Breast epithelium (tissue), 4 donors: ENCODE results near the gene SHROOM3. TPM values are rescaled to one million over a fixed set of nuclear protein-coding genes. Genes with fewer than 3 reads are reported as not detected.

Experiments
- DNase-seq, 2 donors: peaks; one replicate each; pipeline ENCODE4 v3.0.0-alpha.2; 2019; ENCODE audit warnings: low spot score in 2 of 2
- H3K27ac ChIP-seq, 2 donors: fragments of 200-600 bp; sonication (generic) in 1 of 2; one replicate each; pipeline ENCODE4 v1.5.1; 2016 to 2019; ENCODE audit warnings: mild to moderate bottlenecking in 1 of 2
- H3K27me3 ChIP-seq, 2 donors: fragments of 200-600 bp; sonication (generic) in 1 of 2; one replicate each; pipeline versions ENCODE4 v1.5.1 to v1.6.0; 2017 to 2019; ENCODE audit warnings: control low read depth in 1 of 2, mild to moderate bottlenecking in 1 of 2
- H3K36me3 ChIP-seq: fragments of 200-600 bp; one replicate; pipeline ENCODE4 v1.5.1; 2019
- H3K4me1 ChIP-seq, 2 donors: fragments of 200-600 bp; sonication (generic); one replicate each; pipeline ENCODE4 v1.5.1; 2016 to 2019; ENCODE audit warnings: control low read depth in 1 of 2
- H3K4me3 ChIP-seq, 3 donors: fragments of 200-600 bp; sonication (generic); 1 replicate in 2 of 3; 2 replicates in 1 of 3; pipeline ENCODE4 v1.5.1; 2016 to 2019; ENCODE audit warnings: mild to moderate bottlenecking in 3 of 3, moderate library complexity in 2 of 3
- H3K9me3 ChIP-seq, 2 donors: fragments of 200-600 bp; sonication (generic) in 1 of 2; one replicate each; pipeline ENCODE4 v1.5.1; 2016 to 2019; ENCODE audit warnings: control low read depth in 1 of 2
- CTCF ChIP-seq, 3 donors: fragments of 450-650 bp; IDR thresholded peaks; one replicate each; pipeline ENCODE4 v1.5.1; 2016 to 2017; ENCODE audit warnings: antibody characterized with exemption in 3 of 3, mild to moderate bottlenecking in 3 of 3, moderate library complexity in 3 of 3
- POLR2A ChIP-seq: fragments of 450-650 bp; IDR thresholded peaks from one replicate; pipeline ENCODE4 v1.6.1; 2016; ENCODE audit warnings: antibody characterized with exemption, mild to moderate bottlenecking, moderate library complexity
- POLR2AphosphoS5 ChIP-seq, 3 donors: sonication (generic); formaldehyde crosslinking; IDR thresholded peaks; one replicate each; pipeline ENCODE4 v1.6.1; 2017; ENCODE audit warnings: antibody characterized with exemption in 3 of 3
- intact Hi-C: fragments of 100-400 bp; cut with DNase I; formaldehyde crosslinking; loops from one replicate; pipeline ENCODE4 v1.15.1; 2023; ENCODE audit warnings: low total_unique reads
- total RNA-seq, 3 donors: library from RNA; depleted of rRNA; stranded (reverse); fragments of >200 nt; gene quantifications; one replicate each; pipeline ENCODE4 v1.1.0, GENCODE V29; 2016

SHROOM3 gene
- total RNA-seq, 3 donors from 2014 or later: 0.32 to 145 (median 100) TPM

DNA sequence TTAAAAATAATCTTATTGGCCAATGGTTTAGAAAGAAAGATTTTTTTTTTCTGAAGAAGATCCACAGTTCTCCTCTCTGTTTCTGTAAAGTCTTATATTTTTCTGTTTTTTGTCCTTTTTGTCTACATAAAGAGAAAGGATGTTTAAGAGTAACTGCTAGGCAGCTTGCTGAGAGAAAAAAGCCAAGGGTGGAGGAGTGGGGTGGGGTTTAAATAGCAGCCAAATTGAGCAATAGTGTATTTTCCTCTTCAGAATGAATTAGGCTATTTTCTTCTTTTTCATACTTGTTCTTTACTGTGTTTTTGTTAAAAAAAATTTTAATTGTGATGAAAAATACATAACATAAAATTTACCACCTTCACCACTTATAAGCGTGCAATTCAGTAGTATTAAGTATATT is 238.3 kb downstream of the SHROOM3 start:
- Histone ChIP-seq H3K4me3 (no peak overlapping the region), H3K9me3 (no peaks in the 10 kb centered on the region), H3K27me3 (no peaks in the 10 kb centered on the region), H3K36me3 (no peaks in the 10 kb centered on the region), H3K27ac (no peak overlapping the region), H3K4me1 (no peaks in the 10 kb centered on the region)
- DNase-seq: no peak
- no peak for TF ChIP-seq CTCF (IDR thresholded peaks at IDR 0.05)
- TF ChIP-seq POLR2A: no peak
- no peak for TF ChIP-seq POLR2AphosphoS5 (IDR thresholded peaks at IDR 0.05)
- intact Hi-C loops: no loop called here

GRCh38 chr4:76674983-76675382 is 240.0 kb downstream of the SHROOM3 start:
- Histone ChIP-seq H3K4me1 (no peaks in the 10 kb centered on the region), H3K36me3 (no peaks in the 10 kb centered on the region), H3K9me3 (no peaks in the 10 kb centered on the region), H3K27ac (peak overlapping the region in 1 of 2 donors; percentile 22), H3K4me3 (no peak overlapping the region), H3K27me3 (no peaks in the 10 kb centered on the region)
- TF ChIP-seq POLR2A (no peak), POLR2AphosphoS5 (IDR thresholded peaks at IDR 0.05) (no peak), CTCF (IDR thresholded peaks at IDR 0.05) (no peak)
- intact Hi-C loops: no loop called here
- no peak for DNase-seq

DNA sequence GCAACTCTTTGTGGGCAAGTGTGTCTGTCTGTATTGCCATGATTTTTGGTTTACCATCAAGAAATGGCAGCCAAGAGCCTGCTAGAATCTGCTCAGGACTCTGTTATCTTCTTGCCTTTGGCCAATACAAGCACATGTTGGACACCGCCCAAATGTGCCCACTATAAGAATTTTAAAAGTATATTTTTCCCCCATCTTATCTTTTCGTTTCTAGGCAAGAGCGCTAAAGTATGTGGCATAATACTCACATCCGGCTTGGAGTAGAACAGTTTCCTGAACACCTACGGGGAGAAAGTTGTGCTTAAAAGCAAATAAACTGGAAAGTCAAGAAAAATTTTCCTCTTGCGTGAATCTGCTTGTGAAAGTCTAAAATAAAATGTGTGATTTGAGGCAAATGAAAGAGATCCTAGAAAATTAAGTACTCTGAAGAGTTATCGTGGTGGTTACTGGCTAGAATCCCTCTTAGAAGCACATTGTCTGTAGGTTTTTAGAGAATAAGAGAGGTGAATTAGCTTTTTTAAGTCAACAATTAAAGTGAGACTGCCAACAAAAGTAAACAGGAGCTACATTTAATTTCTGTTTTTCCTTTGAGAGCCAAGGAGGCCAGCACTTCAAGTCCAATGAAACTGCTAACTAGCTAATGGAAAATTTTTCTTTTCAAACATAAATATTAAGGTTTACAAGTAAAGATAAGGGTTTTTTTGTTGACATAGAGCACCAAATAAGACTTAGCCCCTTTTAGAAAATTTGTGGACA is 242.7 kb downstream of the SHROOM3 start:
- Histone ChIP-seq H3K4me1 (no peaks in the 10 kb centered on the region), H3K27ac (peak overlapping the region; percentile 82 to 83), H3K36me3 (no peaks in the 10 kb centered on the region), H3K27me3 (no peaks in the 10 kb centered on the region), H3K9me3 (no peaks in the 10 kb centered on the region), H3K4me3 (peak overlapping the region in 1 of 3 donors; percentile 7)
- no peak for DNase-seq
- TF ChIP-seq CTCF (IDR thresholded peaks at IDR 0.05) (no peak), POLR2AphosphoS5 (IDR thresholded peaks at IDR 0.05) (no peak), POLR2A (no peak)
- intact Hi-C loops: no loop called here

DNA sequence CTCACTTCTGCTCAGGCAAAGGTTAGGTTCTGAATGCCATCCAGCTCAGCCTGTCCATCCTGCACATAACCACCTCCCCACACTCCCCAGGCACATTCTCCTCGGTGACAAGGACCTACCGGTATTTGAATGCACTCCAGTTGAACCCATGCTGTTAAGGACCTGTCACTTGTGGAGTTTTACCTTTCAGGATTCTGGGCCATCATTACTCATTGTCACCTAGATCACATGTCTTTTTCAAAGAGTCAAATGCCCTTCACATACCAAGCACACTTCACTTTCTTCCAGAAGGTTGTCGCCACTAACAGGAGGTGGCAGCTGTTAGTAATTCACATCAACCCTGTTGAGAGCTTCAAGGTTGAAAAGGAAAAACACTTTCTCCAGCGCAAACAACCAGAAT is 244.7 kb downstream of the SHROOM3 start:
- TF ChIP-seq POLR2A (no peak), CTCF (IDR thresholded peaks at IDR 0.05) (no peak), POLR2AphosphoS5 (IDR thresholded peaks at IDR 0.05) (no peak)
- Histone ChIP-seq H3K4me1 (no peaks in the 10 kb centered on the region), H3K4me3 (no peak overlapping the region), H3K27ac (no peak overlapping the region), H3K27me3 (no peaks in the 10 kb centered on the region), H3K9me3 (no peaks in the 10 kb centered on the region), H3K36me3 (no peaks in the 10 kb centered on the region)
- no peak for DNase-seq
- intact Hi-C loops: no loop called here

DNA sequence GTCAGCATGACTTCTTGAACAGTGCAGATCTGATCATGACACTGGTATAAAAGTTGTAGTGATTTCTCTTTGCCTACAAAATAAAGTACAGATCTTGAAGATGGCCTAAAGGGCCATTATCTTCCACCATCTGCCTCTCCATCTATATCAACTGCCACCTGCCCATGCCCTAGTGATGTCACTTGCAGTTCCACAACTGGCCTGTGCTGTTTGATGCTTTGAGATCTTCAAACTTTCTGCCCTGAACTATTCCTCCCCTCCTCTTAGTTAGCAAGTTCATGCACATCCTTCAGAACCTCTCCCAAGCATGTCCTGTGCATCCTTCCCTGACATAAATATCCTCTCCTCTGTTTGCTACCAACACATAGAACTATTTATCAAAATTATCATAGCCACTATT is 245.9 kb downstream of the SHROOM3 start:
- no peak for TF ChIP-seq CTCF (IDR thresholded peaks at IDR 0.05)
- TF ChIP-seq POLR2AphosphoS5 (IDR thresholded peaks at IDR 0.05): no peak
- no peak for TF ChIP-seq POLR2A
- H3K27ac ChIP-seq: no peak overlapping the region
- intact Hi-C loops: no loop called here
- H3K27me3 ChIP-seq: no peaks in the 10 kb centered on the region
- H3K4me3 ChIP-seq: no peak overlapping the region
- no peaks in the 10 kb centered on the region for H3K4me1 ChIP-seq
- DNase-seq: no peak
- H3K36me3 ChIP-seq: no peaks in the 10 kb centered on the region
- no peaks in the 10 kb centered on the region for H3K9me3 ChIP-seq
